GM12873 (cell line): ENCODE results near the gene STX16.

Experiments used
- TF ChIP-seq, protein P1 (sequence below): IDR thresholded peaks from 2 replicates; pipeline ENCODE4 v1.5.1; 2012; ENCODE audit warnings: low read depth, mild to moderate bottlenecking, moderate library complexity, low read length, control low read depth; ENCODE audit not compliant: insufficient read depth; ENCODE audit errors: missing control alignments

Gene STX16

DNA sequence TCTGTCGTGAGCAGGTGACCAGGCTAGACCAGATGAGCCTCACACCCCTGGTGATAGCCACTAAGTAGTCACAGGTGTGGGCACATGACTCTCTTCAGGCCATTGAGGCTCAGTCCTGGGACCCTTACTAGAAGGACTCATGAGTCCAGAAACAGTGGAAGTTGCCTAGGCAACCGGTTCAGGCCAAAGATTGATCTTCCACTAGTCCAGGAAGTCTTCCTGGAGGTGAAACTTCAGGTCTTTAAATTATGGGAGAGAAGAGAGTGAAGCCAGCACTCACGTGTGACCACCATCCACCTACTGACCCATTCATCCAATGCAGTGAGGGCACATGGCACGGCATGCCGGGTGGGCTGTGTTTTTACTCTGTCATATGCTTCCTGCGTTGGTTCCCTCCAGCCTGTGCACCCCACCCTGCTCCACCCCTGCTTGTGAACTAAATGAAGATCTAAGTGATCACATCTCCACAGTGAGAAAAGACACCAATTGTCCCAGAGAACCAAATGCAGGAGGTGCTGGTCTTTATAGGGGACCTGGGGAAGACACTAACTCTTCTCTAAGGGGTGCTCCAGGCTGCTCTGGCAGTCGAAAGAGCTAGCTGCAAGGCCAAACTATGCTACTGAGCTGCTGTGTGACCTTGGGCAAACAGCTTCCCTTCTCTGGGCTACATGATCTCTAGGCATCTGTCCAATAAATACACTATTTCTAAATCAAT, 12.5 kb upstream of the STX16 start:
- TF ChIP-seq, protein P1, sequence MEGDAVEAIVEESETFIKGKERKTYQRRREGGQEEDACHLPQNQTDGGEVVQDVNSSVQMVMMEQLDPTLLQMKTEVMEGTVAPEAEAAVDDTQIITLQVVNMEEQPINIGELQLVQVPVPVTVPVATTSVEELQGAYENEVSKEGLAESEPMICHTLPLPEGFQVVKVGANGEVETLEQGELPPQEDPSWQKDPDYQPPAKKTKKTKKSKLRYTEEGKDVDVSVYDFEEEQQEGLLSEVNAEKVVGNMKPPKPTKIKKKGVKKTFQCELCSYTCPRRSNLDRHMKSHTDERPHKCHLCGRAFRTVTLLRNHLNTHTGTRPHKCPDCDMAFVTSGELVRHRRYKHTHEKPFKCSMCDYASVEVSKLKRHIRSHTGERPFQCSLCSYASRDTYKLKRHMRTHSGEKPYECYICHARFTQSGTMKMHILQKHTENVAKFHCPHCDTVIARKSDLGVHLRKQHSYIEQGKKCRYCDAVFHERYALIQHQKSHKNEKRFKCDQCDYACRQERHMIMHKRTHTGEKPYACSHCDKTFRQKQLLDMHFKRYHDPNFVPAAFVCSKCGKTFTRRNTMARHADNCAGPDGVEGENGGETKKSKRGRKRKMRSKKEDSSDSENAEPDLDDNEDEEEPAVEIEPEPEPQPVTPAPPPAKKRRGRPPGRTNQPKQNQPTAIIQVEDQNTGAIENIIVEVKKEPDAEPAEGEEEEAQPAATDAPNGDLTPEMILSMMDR, result no peak

DNA sequence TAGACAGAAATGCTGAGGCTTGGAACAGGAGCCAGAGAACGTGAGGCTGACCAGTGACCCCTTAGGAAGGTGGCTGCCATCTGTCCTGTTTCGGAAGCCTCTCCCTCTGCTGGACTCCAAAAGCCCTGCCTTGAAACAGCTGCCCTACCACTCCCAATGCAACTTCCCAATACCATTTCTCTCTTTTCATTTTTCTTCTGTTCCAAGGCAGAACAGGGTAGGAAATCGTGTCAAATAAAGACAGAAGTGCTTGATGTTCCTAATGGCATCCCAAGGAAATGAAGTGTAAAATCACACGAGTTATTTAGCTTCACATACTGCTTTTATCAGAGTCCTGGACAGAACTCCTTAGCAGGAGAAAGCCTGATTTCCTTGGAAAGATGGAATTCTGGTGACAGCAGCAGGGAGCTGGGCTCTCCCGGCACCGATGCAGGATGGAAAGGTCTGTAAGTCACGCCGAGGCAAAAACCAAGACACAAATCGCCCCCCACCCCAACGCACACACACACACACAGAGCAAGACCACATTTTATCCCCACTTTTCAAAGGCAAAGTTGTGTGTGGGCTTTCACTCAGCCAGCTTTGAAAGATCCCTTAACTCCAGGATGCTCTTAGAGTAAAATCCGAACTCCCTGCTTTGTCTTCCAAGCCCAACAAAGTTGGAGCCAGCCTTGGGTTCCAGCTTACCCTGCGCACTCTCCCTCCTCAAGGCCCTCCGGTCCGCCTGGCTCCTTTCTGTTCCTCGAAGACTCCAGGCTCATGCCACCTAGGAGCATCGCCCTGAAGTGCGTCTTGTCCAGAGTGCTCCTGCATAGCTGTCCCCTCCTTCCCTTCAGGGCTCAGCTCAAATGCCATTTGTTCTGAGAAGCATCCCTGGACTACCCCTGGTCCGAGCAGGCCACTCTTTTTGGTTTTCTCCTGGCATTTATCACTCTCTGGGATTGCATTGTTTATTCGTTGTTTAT, 11.6 kb upstream of the STX16 start:
- TF ChIP-seq, protein P1, result no peak

DNA sequence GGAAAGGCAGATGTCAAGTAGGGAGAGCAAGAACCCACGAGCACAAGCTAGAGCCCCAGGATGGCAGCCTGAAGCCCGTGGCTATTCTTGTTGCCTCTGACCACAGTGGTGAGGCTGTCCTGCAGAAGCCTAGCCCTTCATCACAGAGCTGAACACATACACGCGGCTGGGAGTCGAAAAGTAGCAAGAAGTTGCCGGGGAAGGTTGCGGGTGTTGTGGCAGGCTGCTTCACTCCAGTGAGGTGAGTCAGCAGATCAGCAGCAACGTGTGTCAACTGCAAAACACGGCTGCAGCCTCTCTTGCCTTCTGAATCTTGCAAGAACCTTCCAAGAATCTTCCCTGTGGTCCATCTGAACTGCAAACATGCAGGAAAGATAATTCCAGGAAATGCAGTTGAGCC, 10.6 kb upstream of the STX16 start:
- TF ChIP-seq, protein P1, result no peak

DNA sequence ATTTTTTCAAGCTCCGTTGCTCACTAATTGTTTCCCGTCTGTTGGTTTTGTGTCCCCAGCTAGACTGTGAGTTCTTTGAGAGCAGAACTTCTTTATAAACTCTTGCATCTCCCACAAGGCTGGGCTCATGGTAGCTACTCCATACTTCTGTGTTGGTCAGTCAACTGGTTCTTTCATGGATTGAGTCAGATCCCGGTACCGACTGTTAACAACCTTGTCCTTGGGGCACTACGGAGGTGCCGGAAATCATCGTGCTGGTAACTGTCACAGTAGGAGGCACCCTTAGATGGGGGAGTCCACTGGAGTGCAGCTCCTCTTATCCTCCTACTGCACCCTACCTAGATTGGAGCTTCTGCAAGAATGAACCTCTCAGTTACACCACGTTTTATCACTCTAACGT, 8.6 kb upstream of the STX16 start:
- TF ChIP-seq, protein P1, result no peak

DNA sequence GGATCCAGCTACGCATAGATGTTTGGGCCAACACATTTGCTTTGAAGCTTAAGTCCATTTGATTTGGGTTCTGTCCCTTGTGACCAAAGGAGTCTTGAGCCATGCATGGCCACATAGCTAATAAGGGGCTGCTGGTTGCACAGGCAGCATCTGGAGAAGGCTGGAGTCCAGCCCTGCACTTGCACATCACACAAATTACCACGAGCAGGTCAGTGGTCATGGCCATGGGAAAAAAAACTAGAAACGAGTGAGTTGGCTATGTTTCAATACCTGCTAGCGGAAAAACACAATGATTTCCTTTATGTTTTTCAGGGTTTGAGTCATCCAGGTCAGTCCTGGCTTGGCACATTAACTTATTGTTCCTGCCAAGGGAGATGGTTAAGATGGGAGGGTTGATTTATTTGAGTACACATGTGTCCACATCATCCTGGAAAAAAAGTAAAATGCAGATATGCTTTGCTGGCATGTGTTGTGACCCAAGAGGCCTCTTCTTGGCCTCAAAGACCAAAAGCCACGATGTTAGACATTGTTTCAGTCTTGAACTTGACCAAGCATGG, 5.6 kb upstream of the STX16 start:
- TF ChIP-seq, protein P1, result no peak

DNA sequence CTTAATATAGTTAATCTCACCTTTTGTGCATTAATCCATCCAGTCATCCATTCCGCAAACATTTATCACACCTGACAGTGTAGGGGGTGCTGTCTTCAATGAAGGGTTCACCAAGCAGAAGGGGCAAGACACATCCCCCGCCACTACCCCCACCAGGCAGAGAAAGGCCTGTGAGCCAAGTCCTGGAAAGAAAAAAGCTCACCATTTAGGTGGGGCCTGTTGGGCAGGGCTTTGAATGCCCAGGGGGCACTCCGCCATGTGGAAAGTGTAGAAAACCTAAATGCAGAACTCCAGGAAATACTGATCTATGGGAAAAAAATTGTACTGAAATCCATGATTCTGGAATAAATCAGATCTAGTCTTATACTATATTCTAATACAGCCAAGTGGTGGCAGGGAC, 4.8 kb upstream of the STX16 start:
- TF ChIP-seq, protein P1, result no peak

DNA sequence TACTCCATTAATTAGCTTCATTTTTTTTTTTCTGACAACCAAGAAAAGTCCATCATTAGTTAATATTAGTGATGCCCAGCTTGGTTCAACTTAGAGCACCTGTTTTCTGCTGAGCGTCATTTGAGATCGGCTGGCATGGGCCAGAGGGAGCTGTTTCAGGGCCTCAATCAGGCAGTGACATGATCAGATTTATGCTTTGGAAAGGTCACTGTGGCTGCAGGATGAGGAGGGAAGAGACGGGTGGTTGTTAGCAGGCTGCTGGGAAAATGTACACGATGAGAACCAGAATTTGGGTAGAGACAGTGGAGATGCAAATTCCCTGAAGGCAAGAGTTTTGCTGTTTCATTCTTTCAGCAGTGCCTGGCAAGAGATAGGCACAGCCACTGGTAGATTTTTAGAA, 4.4 kb upstream of the STX16 start:
- TF ChIP-seq, protein P1, result no peak
